SK-N-SH (cell line): Measurements from ENCODE around the gene CSNK1D. TPM values are rescaled to one million over a fixed set of nuclear protein-coding genes. Genes with fewer than 3 reads are reported as not detected.

Experiments
- CTCF ChIA-PET: fragments of 300-600, 350-600 bp; formaldehyde crosslinking; extraction: SDS; loops from one replicate; lab custom pipeline; 2021; lab: Yijun Ruan, JAX
- POLR2A ChIA-PET: fragments of 350-600 bp; sonication (Branson Sonifier 250); formaldehyde crosslinking; extraction: SDS; loops from one replicate; lab custom pipeline; 2020; ENCODE audit warnings: antibody characterized with exemption, inconsistent platforms; lab: Yijun Ruan, JAX
- DNase-seq: peaks from one replicate; pipeline ENCODE4 v3.0.0; 2012
- H2AFZ ChIP-seq: fragments of 200-600 bp; sonication (generic); 2 replicates; pipeline ENCODE4 v1.8.1; 2016; ENCODE audit warnings: antibody characterized with exemption, mild to moderate bottlenecking, low read depth
- H3F3A ChIP-seq: fragments of 200-600 bp; sonication (generic); replicated peaks from 2 replicates; pipeline ENCODE3; 2016; ENCODE audit warnings: antibody characterized with exemption, mild to moderate bottlenecking; ENCODE audit not compliant: insufficient read depth
- H3K27ac ChIP-seq, 2 experiments: fragments of 200-500 bp in 1 of 2; fragments of 200-600 bp in 1 of 2; sonication (Bioruptor generic) in 1 of 2; sonication (generic), shearing (Covaris generic) in 1 of 2; 2 replicates each; pipeline versions ENCODE4 v1.5.1 to v1.6.1; 2014 to 2016; ENCODE audit warnings: low read depth in 2 of 2, inconsistent platforms in 1 of 2, low read length in 1 of 2, mild to moderate bottlenecking in 1 of 2, mixed read lengths in 1 of 2
- H3K27me3 ChIP-seq: fragments of 200-600 bp; sonication (generic), shearing (Covaris generic); 2 replicates; pipeline ENCODE4 v1.6.1; 2016; ENCODE audit warnings: mixed run types; ENCODE audit not compliant: insufficient read depth
- H3K36me3 ChIP-seq, 2 experiments: fragments of 200-500 bp in 1 of 2; fragments of 200-600 bp in 1 of 2; sonication (Bioruptor generic) in 1 of 2; sonication (generic) in 1 of 2; replicated peaks in 1 of 2; 2 replicates each; pipeline versions ENCODE3 to v1.5.1; 2014 to 2016; ENCODE audit warnings: low read length in 1 of 2, mild to moderate bottlenecking in 1 of 2; ENCODE audit not compliant: insufficient read depth in 2 of 2, control insufficient read depth in 1 of 2
- H3K4me1 ChIP-seq, 2 experiments: fragments of 200-500 bp in 1 of 2; fragments of 200-600 bp in 1 of 2; sonication (Bioruptor generic) in 1 of 2; sonication (generic), shearing (Covaris generic) in 1 of 2; 2 replicates each; pipeline versions ENCODE4 v1.5.1 to v1.6.1; 2014 to 2016; ENCODE audit warnings: low read depth in 1 of 2, low read length in 1 of 2, mixed run types in 1 of 2; ENCODE audit not compliant: insufficient read depth in 2 of 2, control insufficient read depth in 1 of 2
- H3K4me2 ChIP-seq: fragments of 200-600 bp; sonication (generic), shearing (Covaris generic); 2 replicates; pipeline ENCODE4 v1.6.1; 2017; ENCODE audit warnings: mixed run types
- H3K4me3 ChIP-seq, 2 experiments: fragments of 200-500 bp in 1 of 2; fragments of 200-600 bp in 1 of 2; sonication (Bioruptor generic) in 1 of 2; sonication (generic), shearing (Covaris generic) in 1 of 2; 2 replicates each; pipeline versions ENCODE4 v1.5.1 to v1.8.1; 2014 to 2016; ENCODE audit warnings: low read depth in 2 of 2, inconsistent platforms in 1 of 2, low read length in 1 of 2, mild to moderate bottlenecking in 1 of 2, mixed read lengths in 1 of 2, moderate library complexity in 1 of 2
- H3K79me2 ChIP-seq: fragments of 200-600 bp; sonication (generic); 2 replicates; pipeline ENCODE4 v1.8.1; 2017; ENCODE audit warnings: mild to moderate bottlenecking; ENCODE audit not compliant: insufficient read depth
- H3K9ac ChIP-seq: fragments of 200-600 bp; sonication (generic); 2 replicates; pipeline ENCODE4 v1.6.1; 2017; ENCODE audit warnings: mixed run types
- H3K9me2 ChIP-seq: fragments of 200-600 bp; sonication (generic); 2 replicates; pipeline ENCODE4 v1.6.1; 2017; ENCODE audit warnings: mixed run types
- H3K9me3 ChIP-seq: fragments of 200-600 bp; sonication (generic); 2 replicates; pipeline ENCODE4 v1.6.1; 2017; ENCODE audit warnings: mixed run types, mild to moderate bottlenecking, moderate library complexity
- H4K20me1 ChIP-seq: fragments of 200-600 bp; sonication (generic); 2 replicates; pipeline ENCODE4 v1.6.1; 2017; ENCODE audit warnings: mild to moderate bottlenecking, mixed run types; ENCODE audit not compliant: insufficient read depth
- CHD2 ChIP-seq: fragments of 150-350 bp; IDR thresholded peaks from 2 replicates; pipeline ENCODE4 v1.6.1; 2018; ENCODE audit warnings: low read length; ENCODE audit not compliant: partially characterized antibody
- ELF1 ChIP-seq: IDR thresholded peaks from 2 replicates; pipeline ENCODE4 v1.4.0; 2012
- EP300 ChIP-seq, 2 experiments: IDR thresholded peaks; 2 replicates each; pipeline versions ENCODE4 v1.4.0 to v1.6.1; 2012; ENCODE audit warnings: borderline replicate concordance in 1 of 2, low read depth in 1 of 2, low read length in 1 of 2
- FOSL2 ChIP-seq: IDR thresholded peaks from 2 replicates; pipeline ENCODE4 v1.4.0; 2012; ENCODE audit warnings: low read depth, mild to moderate bottlenecking, moderate library complexity, borderline replicate concordance
- FOXM1 ChIP-seq: IDR thresholded peaks from 2 replicates; pipeline ENCODE4 v1.4.0; 2012; ENCODE audit warnings: low read depth, mild to moderate bottlenecking
- JUND ChIP-seq: IDR thresholded peaks from 2 replicates; pipeline ENCODE4 v1.4.0; 2012
- MEF2A ChIP-seq: IDR thresholded peaks from 2 replicates; pipeline ENCODE4 v1.4.0; 2012; ENCODE audit warnings: low read depth, borderline replicate concordance
- MXI1 ChIP-seq: IDR thresholded peaks from 2 replicates; pipeline ENCODE4 v1.6.1; 2012; ENCODE audit warnings: mild to moderate bottlenecking, low read depth, low read length, improper control_type of control experiment
- NFIC ChIP-seq: IDR thresholded peaks from 2 replicates; pipeline ENCODE4 v1.4.0; 2012; ENCODE audit warnings: borderline replicate concordance
- POLR2AphosphoS5 ChIP-seq: IDR thresholded peaks from 2 replicates; pipeline ENCODE4 v1.6.1; 2012; ENCODE audit warnings: low read depth, low read length
- RCOR1 ChIP-seq: fragments of 150-350 bp; IDR thresholded peaks from 2 replicates; pipeline ENCODE4 v1.6.1; 2017; ENCODE audit warnings: antibody characterized with exemption, low read length
- SIN3A ChIP-seq: IDR thresholded peaks from 2 replicates; pipeline ENCODE4 v1.6.1; 2012; ENCODE audit warnings: low read depth, mild to moderate bottlenecking, low read length, moderate library complexity, borderline replicate concordance
- TCF12 ChIP-seq: IDR thresholded peaks from 2 replicates; pipeline ENCODE4 v1.4.0; 2012
- USF2 ChIP-seq: fragments of 150-350 bp; IDR thresholded peaks from 2 replicates; pipeline ENCODE4 v1.6.1; 2017; ENCODE audit warnings: antibody characterized with exemption, low read length, low read depth, borderline replicate concordance
- YY1 ChIP-seq: IDR thresholded peaks from 2 replicates; pipeline ENCODE4 v1.4.0; 2012; ENCODE audit warnings: low read depth, mild to moderate bottlenecking
- WGBS: methylation state at CpG from one replicate; pipeline ENCODE4 v1.1.6; 2017; ENCODE audit warnings: low lambda C conversion rate; 5-methylcytosine and 5-hydroxymethylcytosine counted together
- polyA plus RNA-seq, 3 experiments: library from polyadenylated mRNA; depleted of rRNA; stranded (reverse); fragments of >200 nt; gene quantifications; 2 replicates each; pipeline ENCODE4 v1.2.3, GENCODE V29; 2012
- TF ChIP-seq, protein P1 (sequence below): IDR thresholded peaks from 2 replicates; pipeline ENCODE4 v1.6.1; 2012; ENCODE audit warnings: mild to moderate bottlenecking, low read depth, low read length, moderate library complexity
- TF ChIP-seq, protein P2 (sequence below): IDR thresholded peaks from 2 replicates; pipeline ENCODE4 v1.4.0; 2012; ENCODE audit warnings: low read depth, borderline replicate concordance

CSNK1D gene
- polyA plus RNA-seq, 1 of the 3 experiments (the other 2 are of a cell fraction) = 216 TPM

DNA sequence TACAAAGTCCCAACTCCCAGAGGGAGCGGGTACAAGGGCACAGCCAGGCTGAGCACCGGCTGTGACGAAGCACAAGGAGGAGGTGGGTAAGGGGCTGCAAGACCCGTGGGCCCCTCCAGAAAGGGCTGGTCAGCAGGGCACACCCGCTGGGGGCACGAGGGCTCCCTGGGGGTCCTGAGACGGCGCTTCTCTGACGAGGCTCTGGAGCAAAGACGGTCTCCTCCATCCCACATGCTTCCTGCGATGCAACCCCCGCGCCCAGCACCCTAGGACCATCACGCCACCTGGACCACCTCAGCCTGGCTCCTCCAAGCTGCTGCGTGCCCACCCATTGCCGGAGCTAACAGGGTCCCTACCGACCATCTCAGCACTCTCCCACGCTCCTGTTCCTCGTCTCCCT, 69.6 kb downstream of the CSNK1D start:
- POLR2A ChIA-PET = no interaction called here
- H3K4me3 ChIP-seq = no peak overlapping the region

More for the DNA sequence above, 69.6 kb downstream of the CSNK1D start:
- Histone ChIP-seq H3K36me3 (peaks cover 13 to 19% of the 10 kb centered on the region in 2 experiments), H3K27me3 (no peaks in the 10 kb centered on the region), H3K27ac (no peak overlapping the region), H3F3A (peaks cover 24% of the 10 kb centered on the region), H2AFZ (no peak overlapping the region), H3K79me2 (peaks cover 17% of the 10 kb centered on the region; the same call in 1 of the 2 replicates), H4K20me1 (0 out of 2 replicates have a peak, but pooled peaks cover 3% of the 10 kb centered on the region), H3K4me2 (no peak overlapping the region), H3K9ac (no peak overlapping the region), H3K4me1 (peaks cover 15 to 19% of the 10 kb centered on the region in 2 experiments; a peak in 3 of 4 replicates), H3K9me3 (no peaks in the 10 kb centered on the region), H3K9me2 (no peaks in the 10 kb centered on the region)
- no peak for TF ChIP-seq FOXM1
- no peak for TF ChIP-seq RCOR1
- TF ChIP-seq, protein P1, sequence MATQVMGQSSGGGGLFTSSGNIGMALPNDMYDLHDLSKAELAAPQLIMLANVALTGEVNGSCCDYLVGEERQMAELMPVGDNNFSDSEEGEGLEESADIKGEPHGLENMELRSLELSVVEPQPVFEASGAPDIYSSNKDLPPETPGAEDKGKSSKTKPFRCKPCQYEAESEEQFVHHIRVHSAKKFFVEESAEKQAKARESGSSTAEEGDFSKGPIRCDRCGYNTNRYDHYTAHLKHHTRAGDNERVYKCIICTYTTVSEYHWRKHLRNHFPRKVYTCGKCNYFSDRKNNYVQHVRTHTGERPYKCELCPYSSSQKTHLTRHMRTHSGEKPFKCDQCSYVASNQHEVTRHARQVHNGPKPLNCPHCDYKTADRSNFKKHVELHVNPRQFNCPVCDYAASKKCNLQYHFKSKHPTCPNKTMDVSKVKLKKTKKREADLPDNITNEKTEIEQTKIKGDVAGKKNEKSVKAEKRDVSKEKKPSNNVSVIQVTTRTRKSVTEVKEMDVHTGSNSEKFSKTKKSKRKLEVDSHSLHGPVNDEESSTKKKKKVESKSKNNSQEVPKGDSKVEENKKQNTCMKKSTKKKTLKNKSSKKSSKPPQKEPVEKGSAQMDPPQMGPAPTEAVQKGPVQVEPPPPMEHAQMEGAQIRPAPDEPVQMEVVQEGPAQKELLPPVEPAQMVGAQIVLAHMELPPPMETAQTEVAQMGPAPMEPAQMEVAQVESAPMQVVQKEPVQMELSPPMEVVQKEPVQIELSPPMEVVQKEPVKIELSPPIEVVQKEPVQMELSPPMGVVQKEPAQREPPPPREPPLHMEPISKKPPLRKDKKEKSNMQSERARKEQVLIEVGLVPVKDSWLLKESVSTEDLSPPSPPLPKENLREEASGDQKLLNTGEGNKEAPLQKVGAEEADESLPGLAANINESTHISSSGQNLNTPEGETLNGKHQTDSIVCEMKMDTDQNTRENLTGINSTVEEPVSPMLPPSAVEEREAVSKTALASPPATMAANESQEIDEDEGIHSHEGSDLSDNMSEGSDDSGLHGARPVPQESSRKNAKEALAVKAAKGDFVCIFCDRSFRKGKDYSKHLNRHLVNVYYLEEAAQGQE = no peak
- TF ChIP-seq JUND = no peak
- TF ChIP-seq NFIC = no peak
- TF ChIP-seq SIN3A = no peak
- TF ChIP-seq FOSL2 = no peak
- TF ChIP-seq EP300 (IDR thresholded peaks at IDR 0.05; ENCODE audit: borderline replicate concordance in 1 of 2, low read depth in 1 of 2, low read length in 1 of 2) = no peak
- no peak for TF ChIP-seq POLR2AphosphoS5
- TF ChIP-seq YY1 = no peak
- no peak for TF ChIP-seq MEF2A
- TF ChIP-seq, protein P2, sequence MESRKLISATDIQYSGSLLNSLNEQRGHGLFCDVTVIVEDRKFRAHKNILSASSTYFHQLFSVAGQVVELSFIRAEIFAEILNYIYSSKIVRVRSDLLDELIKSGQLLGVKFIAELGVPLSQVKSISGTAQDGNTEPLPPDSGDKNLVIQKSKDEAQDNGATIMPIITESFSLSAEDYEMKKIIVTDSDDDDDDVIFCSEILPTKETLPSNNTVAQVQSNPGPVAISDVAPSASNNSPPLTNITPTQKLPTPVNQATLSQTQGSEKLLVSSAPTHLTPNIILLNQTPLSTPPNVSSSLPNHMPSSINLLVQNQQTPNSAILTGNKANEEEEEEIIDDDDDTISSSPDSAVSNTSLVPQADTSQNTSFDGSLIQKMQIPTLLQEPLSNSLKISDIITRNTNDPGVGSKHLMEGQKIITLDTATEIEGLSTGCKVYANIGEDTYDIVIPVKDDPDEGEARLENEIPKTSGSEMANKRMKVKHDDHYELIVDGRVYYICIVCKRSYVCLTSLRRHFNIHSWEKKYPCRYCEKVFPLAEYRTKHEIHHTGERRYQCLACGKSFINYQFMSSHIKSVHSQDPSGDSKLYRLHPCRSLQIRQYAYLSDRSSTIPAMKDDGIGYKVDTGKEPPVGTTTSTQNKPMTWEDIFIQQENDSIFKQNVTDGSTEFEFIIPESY = no peak
- TF ChIP-seq ELF1 = no peak
- TF ChIP-seq MXI1 = no peak
- no peak for TF ChIP-seq USF2
- no peak for TF ChIP-seq CHD2
- no peak for TF ChIP-seq TCF12
- CTCF ChIA-PET = interaction anchor here (1.0 to 4.0 kb wide), 7 partner anchors 9 to 166 kb away, joined by 3 to 37 read pairs (median 6); no protein-coding TSS in a partner anchor
- peak; percentile 14 for DNase-seq
- WGBS = 93% methylated on average over 14 of the region's 19 CpGs
